ENCODE data around the gene LAIR2. TPM values are rescaled to one million over a fixed set of nuclear protein-coding genes. Genes with fewer than 3 reads are reported as not detected.

Gene LAIR2
- total and polyA plus RNA-seq, 2 of the 13 experiments (the other 11 are each of a cell fraction or from before 2014, with no cell fraction given) = 1.3 to 1.9 TPM

GRCh38 chr19:54464630-54465425, 37.8 kb upstream of the LAIR2 start (continued):
- TF ChIP-seq NFAT5 (CRISPR knock-in tag; IDR thresholded peaks at IDR 0.05) = no peak
- peak; percentile 64; the same call in 1 of the 2 replicates for TF ChIP-seq ZNF331 (CRISPR knock-in tag; IDR thresholded peaks at IDR 0.05)
- no peak for TF ChIP-seq MNT (IDR thresholded peaks at IDR 0.05)
- TF ChIP-seq ZNF775 (CRISPR knock-in tag; IDR thresholded peaks at IDR 0.05; ENCODE audit: borderline replicate concordance) = no peak
- no peak for TF ChIP-seq RERE (CRISPR knock-in tag; IDR thresholded peaks at IDR 0.05; ENCODE audit: low read depth)
- TF ChIP-seq ZBTB33 (CRISPR knock-in tag; IDR thresholded peaks at IDR 0.05) = no peak; the same call in 1 of the 2 replicates
- TF ChIP-seq JUNB (CRISPR knock-in tag; IDR thresholded peaks at IDR 0.05; ENCODE audit: borderline replicate concordance) = no peak
- TF ChIP-seq GTF2F1 (IDR thresholded peaks at IDR 0.05; ENCODE audit: low read length) = no peak
- TF ChIP-seq ZNF546 (CRISPR knock-in tag; conservative IDR thresholded peaks at IDR 0.05) = 0 out of 2 replicates have a peak, but pooled peaks have one; percentile 30
- TF ChIP-seq HINFP (CRISPR knock-in tag; IDR thresholded peaks at IDR 0.05; ENCODE audit: low read depth) = 0 out of 2 replicates have a peak, but pooled peaks have one; percentile 45
- TF ChIP-seq LCORL (IDR thresholded peaks at IDR 0.05) = no peak
- peak; percentile 71 for TF ChIP-seq LCORL (CRISPR knock-in tag; IDR thresholded peaks at IDR 0.05)
